CD1c-positive myeloid dendritic cell (primary cell): ENCODE measurements around the gene ADGRG3.
"Not testable (repeated sequence)": the region's sequence is repeated elsewhere in the genome, so short reads cannot be mapped to it uniquely, and the experiment has no call there.

Experiments used
- DNase-seq: peaks from one replicate; pipeline ENCODE4 v3.0.0-alpha.2; 2016; ENCODE audit errors: extremely low spot score

The ADGRG3 gene

DNA sequence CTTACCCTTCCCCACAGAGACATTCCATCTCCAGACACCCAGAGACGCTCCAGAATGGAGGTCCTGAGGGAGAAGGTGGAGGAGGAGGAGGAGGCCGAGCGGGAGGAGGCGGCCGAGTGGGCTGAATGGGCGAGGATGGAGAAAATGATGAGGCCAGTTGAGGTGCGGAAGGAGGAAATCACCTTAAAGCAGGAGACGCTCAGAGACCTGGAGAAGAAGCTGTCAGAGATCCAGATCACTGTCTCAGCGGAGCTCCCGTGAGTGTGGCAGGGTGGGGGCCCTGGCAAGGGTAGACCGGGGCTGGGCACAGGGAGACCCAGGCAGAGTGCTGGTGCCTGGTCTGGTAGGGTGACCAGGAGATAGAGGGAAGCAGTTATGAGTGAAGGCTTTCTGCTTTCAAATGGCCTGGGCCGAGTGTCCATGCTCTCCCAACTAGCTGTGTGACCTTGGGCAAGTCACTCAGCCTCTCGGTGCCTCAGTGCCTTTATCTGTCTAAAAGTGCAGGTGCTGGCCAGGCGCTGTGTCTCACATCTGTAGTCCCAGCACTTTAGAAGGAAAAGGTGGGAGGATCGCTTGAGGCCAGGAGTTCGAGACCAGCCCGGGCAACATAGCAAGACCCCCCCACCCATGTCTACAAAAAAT lies 29.9 kb downstream of the ADGRG3 start:
- DNase-seq, result no peak

DNA sequence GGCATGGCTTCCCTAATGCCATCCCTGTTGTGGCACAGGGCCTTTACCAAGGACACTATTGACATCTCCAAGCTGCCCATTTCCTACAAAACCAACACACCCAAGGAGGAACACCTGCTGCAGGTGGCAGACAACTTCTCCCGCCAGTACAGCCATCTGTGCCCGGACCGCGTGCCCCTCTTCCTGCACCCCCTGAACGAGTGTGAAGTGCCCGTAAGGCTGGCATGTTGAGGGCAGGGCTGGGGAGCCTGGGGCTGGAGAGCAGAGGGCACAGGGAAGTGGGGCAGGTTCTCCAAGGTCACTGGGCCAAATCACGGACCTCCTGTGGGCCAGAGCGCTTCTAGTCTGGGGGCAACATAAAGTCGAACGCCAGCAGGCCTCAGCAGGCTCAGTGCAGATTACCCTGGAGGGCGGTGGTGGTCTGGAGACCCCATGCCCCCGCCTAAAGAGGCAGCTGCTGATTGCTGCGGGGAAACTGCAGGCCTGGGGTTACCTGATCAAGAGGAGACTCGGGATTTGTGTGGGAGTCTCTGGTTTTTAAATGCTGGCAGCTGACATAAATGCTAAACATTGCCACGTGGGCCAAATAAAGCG lies 30.8 kb downstream of the ADGRG3 start:
- DNase-seq, result no peak

DNA sequence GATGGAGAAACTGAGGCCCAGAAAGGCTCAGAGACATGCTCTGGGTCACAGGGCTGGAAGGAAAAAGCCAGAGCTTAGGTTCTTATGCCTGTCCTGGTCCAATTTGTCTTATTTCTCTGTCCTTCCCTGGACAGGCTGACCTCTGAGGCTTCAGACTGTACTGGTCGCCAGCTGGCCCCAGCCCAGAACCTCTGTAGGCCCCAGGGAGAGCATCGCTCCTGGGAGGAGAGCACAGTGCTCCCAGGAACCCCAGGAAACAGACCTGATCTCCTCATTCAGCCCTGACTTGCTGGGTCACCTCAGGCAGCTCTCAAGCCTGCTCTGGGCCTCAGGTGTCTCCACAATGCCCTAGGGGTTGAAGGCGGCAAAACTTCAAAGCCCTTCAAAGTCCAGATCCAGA lies 31.4 kb downstream of the ADGRG3 start:
- DNase-seq, result no peak

DNA sequence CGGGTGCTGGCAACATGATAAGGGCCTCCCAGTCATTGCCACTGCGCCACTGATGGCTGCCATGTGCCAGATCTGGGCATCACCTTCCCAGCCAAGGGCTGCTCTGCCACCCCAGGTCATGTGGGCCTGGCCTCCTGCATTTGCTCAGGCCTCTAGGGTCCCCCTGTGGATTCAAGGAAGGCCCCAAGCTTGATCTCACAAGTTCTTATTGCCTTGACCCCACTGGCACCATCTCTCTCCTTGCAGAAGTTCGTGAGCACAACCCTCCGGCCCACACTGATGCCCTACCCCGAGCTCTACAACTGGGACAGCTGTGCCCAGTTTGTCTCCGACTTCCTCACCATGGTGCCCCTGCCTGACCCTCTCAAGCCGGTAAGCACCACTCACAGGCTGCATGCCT lies 31.8 kb downstream of the ADGRG3 start:
- DNase-seq, result no peak

DNA sequence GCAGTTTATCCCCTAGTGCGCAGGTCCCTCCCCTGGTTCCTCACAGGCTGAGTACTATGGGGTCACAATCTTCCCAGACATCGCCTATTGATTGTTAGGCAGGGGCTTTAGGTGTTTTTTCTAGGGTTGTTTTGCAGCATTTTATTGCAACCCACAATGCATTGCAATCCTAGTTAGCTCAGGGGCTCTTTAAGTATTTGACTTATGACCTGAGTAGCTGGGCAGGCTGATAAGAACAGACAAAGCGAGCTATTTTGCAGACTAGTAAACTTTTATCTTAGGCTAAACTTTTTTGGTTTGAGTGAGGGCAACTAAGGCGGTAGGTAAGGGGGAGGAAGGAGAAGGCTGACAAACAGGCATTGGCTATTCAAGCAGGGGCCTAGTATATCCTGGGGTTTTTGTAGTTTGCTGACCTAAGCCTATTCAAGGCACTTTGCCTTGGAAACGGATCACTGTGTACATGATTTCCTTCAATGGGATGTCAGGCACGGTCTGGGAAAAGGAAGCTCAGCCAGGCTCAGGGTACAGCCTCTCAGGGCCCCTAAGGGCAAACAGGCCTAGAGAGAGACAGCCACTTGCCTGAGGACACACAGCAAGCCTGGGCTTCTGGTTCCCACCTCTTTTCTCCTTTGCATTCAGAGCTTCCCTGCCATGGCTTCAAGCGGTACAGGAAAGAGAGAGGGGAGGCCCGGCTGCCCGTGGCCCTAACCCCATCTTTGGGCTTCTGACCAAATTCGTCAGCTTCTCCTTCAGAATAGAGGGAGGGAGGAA lies 32.9 kb downstream of the ADGRG3 start:
- no peak for DNase-seq

DNA sequence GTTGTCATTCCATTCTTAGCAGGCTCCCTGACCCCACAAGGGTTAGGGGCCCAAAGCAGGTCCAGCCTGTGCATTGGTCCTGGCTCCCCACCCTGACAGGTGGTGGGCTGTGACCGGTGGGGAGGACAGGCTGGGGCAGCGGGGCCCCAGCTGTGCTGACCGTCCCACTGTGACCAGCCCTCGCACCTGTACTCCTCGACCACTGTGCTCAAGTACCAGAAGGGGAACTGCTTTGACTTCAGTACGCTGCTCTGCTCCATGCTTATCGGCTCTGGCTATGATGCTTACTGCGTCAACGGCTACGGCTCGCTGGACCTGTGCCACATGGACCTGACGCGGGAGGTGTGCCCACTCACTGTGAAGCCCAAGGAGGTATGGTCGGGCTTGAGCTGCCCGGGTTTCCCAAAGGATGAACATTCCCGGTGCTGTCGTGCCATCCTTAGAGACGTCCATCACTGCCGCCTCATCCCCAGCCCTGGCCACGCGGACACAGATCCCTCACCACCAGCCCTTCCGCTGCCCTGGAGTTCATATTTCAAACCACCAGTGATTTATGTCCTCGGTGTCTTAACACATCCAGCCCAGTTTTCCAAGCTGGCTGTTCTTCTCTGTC lies 33.8 kb downstream of the ADGRG3 start:
- DNase-seq, result no peak

DNA sequence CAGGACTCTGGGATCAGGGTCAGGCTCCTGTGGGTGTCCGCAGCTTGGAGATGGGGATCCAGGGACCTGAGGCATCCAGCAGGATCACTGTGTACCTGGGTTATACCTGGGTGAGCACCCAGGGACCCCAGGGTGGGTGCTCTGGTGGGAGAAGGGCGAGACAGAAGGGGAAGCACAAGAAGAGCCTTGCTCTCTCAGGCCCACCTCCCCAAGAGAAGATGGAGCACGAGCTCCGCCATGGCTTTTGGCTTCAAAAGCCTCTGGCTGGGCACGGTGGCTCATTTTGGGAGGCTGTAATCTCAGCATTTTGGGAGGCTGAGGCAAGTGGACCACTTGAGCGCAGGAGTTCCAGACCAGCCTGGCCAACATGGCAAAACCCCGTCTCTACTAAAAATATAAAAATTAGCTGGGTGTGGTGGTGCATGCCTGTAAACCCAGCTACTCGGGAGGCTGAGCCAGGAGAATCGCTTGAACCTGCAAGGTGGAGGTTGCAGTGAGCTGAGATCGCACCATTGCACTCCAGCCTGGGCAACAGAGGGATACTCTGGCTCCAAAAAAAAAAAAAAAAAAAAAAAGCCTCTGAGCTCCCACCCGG lies 35.4 kb downstream of the ADGRG3 start:
- no peak for DNase-seq

DNA sequence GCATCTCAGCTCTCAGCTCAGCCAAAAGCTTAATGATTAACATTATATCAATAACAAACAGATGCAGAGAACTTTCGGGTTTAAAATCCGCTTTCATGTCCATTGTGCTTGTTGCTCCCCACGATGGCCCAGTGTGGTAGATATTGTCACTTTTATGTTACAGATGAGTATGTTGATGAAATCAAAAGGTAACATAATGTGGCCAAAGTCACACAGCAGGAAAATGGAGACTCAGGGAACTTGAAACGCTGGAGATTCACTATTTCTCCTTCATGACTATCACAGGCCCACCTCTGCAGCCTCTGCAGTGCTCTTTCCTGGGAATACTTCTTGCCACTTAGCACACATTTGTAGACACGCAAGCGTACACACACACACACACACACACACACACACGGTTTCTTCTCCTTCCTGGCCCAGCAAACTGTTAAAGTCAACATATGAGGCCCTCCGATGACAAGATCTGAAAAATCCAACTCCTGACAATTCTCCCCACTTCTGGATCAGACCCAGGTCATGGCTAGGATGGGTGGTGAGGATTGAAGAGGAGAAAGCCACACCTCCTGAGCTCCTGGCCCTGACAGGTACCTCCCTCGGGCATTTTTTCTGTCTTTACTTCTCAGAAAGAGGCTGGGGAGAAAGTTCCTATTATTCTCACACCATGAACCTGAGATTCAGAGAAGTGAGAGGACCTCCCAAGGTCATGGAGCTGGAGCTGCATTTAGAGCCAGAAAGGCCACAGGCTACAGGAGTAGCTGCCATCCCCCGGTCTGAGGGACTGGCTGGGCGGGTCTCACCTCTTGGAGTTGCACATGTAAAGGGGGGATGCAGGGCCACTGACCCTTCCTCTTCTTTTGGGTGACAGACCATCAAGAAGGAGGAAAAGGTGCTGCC lies 36.2 kb downstream of the ADGRG3 start:
- no peak for DNase-seq

DNA sequence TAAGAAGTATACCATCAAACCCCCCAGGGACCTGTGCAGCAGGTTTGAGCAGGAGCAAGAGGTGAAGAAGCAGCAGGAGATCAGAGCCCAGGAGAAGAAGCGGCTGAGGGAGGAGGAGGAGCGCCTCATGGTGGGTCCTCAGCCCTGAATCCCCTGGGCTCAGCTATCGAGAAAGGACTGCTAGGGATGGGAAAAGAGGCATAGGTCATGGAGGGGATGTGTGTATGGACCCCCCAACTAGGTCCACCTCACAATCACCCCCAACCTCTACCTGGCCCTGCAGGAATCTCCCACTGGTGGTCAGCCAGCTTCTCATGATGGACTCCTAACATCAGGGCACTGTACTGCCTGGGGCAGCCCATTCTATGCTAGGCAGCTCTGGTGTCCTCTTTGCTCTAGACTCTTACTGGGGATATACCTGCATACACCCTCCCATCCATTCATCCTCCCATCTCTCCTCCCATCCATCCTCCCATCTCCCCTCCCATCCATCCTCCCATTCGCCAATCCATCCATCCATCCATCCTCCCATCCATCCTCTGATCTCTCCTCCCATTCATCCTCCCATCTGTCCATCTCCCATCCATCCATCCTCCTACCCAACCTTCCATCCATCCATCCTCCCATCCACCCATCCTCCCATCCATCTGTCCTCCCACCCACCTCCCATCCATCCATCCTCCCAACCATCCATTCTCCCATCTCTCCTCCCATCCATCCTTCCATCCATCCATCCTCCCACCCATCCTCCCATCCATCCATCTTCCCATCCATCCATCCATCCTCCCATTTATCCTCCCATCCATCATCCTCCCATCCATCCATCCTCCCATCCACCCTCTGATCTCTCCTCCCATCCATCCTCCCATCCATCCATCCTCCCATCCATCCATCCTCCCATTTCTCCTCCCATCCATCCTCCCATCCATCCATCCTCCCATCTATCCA lies 37.1 kb downstream of the ADGRG3 start:
- DNase-seq, result no peak

DNA sequence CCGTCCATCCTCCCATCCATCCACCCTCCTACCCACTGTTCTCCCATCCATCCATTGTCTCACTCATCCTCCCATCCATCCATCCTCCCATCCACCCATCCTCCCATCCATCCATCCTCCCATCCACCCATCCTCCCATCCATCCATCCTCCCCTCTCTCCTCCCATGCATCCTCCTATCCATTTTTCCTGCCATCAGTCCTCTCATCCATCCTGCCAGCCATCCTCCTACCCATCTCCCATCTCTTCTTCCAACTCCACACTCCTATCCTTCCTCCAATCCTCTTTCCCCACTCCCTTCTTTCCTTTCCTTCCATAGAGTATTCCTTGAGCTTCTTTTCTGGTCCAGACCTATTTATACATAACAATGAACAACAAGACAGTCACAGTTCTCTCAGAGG lies 38.6 kb downstream of the ADGRG3 start:
- DNase-seq, result no peak

DNA sequence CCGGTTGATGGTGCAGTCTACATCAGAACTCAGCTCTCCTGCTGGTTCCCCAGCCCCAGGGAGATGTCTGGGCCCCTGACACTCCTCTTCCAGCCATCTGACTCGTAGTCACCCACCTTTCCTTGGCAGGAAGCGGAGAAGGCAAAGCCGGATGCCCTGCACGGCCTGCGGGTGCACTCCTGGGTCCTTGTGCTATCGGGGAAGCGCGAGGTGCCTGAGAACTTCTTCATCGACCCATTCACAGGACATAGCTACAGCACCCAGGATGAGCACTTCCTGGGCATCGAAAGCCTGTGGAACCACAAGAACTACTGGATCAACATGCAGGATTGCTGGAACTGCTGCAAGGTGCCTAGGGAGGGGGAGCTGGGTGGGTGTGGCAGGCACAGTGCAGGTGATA lies 39.2 kb downstream of the ADGRG3 start:
- DNase-seq, result no peak

DNA sequence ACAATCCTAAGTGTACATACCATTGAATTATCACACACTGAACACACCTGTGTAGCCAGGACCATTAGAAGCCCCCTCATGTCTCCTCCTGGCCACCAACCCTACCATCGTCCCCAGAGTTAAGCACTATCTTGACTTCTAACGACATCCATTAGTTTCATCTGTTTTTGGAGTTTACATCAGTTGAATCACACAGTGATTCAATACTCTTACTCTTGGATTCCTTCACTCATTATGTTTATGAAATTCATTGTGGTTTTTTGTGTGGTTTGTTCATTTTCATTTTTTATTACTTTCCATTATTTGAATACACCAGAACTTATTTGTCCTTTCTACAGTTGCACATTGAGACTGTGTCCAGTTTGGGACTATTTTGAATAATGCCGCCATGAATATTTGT lies 40.1 kb downstream of the ADGRG3 start:
- DNase-seq, result no peak

DNA sequence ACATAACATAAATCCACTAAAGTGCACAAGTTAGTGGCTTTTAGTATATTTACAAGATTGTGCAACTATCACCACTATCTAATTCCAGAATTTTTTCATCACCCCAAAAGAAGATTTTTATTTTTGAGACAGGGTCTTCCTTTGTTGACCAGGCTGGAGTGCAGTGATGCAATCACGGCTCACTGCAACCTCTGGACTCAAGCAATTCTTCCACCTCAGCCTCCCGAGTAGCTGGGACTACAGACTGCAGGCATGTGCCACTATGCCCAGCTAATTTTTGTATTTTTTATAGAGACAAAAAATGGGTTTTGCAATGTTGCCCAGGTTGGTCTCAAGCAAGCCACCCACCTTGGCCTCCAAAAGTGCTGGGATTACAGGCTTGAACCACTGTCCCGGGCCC lies 41.6 kb downstream of the ADGRG3 start:
- DNase-seq, result no peak

DNA sequence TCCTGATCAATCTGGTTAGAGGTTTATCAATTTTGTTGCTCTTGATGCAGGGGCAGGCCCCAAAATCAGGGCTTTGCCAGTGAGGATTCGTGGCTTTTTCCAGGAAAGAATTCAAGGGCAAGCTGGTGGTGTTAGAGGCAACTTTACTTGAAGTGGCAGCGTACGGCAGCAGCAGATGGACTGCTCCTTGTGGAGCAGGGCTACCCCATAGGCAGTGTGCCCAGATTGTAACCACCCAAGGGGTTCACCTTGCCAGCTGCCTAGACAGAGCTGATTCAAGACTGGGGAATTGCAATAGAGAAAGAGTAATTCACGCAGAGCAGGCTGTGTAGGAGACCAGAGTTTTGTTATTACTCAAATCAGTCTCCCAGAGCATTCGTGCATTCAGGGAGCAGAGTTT lies 43.2 kb downstream of the ADGRG3 start:
- no peak for DNase-seq

DNA sequence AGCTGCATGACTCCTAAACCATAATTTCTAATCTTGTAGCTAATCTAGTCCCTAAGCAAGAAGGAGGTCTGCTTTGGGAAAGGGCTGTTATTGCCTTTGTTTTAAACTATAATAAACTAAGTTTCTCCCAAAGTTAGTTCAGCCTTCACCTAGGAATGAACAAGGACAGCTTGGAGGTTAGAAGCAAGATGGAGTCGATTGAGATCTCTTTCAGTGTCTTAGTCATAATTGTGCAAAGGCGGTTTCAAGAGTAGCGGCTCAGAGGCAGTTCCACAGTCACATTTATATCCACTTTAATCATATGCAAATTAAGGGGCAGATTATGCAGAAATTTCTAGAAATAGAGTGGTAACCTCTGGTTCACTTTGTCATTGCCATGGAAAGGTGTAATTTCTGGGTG lies 43.9 kb downstream of the ADGRG3 start:
- no peak for DNase-seq

DNA sequence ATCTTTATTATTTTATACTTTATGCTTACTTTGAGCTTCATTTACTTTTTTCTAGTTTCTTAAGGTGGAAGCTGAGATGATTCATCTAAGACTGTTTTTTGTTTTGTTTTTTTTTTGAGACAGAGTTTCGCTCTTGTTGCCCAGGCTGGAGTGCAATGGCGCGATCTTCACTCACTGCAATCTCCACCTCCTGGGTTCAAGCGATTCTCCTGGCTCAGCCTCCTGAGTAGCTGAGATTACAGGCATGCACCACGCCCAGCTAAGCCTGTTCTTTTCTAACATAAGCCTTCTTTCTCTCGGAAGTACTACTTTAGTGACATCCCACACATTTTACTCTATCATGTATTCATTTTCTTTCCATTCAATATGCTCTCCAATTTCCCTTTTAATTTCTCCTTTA lies 44.5 kb downstream of the ADGRG3 start:
- DNase-seq, result not testable (repeated sequence)

DNA sequence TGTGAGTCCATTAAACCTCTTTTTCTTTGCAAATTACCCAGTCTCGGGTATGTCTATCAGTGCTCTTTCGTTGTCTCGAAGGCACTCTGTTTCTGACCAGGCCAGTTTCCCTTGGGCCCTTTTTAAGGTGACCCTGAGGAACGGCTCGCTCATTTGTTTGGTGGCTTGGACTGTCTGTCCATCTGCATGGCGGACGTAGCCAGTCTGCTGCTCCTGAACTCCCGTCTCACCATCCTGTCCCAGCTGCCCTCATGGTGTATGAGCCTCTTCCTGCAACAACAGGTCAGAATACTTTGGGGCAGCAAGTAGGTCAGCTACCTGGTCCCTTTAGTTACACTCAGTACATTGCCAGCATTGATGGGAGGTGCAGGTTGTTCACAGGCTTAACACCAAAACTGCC lies 45.5 kb downstream of the ADGRG3 start:
- DNase-seq, result no peak

DNA sequence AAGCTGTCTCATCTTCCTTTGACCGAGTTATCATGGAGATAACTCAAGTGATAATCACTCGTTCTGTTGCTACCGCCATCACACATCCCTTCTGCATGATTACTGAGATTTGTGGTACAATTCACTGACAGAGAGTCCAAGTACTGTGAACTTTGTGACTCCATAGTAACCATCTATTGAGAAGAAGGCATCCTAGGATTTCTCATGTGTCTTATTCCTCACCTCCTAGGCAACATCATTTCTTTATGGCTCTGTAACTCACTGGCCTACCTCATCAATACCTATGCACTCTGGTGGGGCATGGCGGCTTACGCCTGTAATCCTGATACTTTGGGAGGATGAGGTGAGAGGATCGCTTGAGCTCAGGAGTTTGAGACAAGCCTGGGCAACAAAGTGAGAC lies 45.9 kb downstream of the ADGRG3 start:
- DNase-seq, result no peak

DNA sequence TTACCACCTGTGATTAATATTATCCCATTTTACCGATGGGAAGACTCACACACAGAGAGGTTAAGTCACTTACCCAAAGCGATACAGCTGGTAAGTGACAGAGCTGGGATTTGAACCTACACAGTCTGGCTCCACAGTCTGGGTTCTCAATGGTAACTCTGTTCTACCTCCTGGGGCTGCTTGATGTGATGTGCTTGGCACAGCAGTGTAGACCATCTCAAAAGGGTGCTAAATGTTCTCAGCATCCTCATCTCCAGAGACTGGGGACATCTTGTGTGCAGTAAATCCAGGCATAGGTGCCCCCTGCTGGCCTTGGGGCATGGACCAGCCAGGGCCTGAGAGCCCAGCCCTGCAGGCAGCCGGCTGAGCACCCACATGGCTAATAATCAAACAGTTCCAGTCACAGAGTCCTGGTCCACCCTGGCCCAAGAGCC lies 52.1 kb downstream of the ADGRG3 start:
- peak; percentile 65 for DNase-seq
